Measurements from ENCODE around the gene SPDYE4. TPM values are rescaled to one million over a fixed set of nuclear protein-coding genes. Genes with fewer than 3 reads are reported as not detected.
A peak's percentile ranks its signal among the peaks of the same experiment; 100 is the strongest.

SPDYE4 gene
- polyA plus RNA-seq, 1 experiment: not detected

DNA sequence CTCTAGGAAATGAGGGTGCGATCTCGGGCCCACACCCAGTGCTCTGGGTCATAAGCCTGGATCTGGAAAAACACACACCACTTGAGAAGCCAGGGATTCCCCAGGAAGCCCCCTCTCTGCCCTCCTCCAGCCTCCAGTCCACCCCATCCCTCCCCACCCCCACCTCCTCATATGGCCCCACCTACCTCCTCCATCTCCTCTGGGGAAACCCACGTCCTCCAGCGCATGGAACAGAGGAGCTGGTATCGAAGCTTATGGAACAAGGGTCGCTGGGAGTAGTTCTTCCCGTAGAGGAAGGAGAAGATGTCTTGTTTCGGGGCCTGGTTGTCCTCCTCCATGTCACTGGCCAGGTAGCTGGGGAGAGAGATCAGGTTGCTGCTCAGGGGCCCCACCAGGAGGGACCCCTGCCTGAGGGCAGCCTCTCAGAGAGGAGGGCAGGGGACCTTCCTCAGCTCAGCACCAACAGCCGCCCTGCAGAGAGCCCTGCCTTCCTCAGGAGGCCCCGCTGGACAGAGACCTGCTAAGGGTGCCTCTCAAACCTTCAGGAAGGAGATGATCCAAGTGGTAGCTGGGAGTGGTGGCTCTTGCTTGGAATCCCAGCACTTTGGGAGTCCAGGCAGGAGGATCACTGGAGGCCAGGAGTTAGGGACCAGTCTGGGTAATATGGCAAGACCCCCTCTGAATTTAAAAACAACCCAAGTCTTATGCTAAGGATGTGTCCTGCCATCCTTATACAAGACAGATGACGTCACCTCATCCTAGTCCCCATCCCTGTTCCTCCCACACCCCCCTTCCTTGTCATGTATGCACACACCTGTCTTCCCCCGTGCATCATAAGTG is 5.0 kb downstream of the SPDYE4 start:
- TF ChIP-seq, protein P1, sequence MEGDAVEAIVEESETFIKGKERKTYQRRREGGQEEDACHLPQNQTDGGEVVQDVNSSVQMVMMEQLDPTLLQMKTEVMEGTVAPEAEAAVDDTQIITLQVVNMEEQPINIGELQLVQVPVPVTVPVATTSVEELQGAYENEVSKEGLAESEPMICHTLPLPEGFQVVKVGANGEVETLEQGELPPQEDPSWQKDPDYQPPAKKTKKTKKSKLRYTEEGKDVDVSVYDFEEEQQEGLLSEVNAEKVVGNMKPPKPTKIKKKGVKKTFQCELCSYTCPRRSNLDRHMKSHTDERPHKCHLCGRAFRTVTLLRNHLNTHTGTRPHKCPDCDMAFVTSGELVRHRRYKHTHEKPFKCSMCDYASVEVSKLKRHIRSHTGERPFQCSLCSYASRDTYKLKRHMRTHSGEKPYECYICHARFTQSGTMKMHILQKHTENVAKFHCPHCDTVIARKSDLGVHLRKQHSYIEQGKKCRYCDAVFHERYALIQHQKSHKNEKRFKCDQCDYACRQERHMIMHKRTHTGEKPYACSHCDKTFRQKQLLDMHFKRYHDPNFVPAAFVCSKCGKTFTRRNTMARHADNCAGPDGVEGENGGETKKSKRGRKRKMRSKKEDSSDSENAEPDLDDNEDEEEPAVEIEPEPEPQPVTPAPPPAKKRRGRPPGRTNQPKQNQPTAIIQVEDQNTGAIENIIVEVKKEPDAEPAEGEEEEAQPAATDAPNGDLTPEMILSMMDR (IDR thresholded peaks at IDR 0.05; ENCODE audit: insufficient read depth, low read depth, low read length): no peak
- ChIA-PET CTCF (interaction anchor here (0.5 to 3.2 kb wide), 7 partner anchors 22 to 155 kb away, joined by 3 to 13 read pairs (median 3); no protein-coding TSS in a partner anchor), POLR2A (no interaction called here)
- Histone ChIP-seq H3K4me3 (ENCODE audit: low read depth, low read length) (no peak overlapping the region), H3K36me3 (ENCODE audit: control insufficient read depth, insufficient read depth, low read length) (no peaks in the 10 kb centered on the region), H3K27me3 (ENCODE audit: control insufficient read depth, insufficient read depth, low read length) (peaks cover 3% of the 10 kb centered on the region)
- DNase-seq (ENCODE audit: low read depth): no peak

DNA sequence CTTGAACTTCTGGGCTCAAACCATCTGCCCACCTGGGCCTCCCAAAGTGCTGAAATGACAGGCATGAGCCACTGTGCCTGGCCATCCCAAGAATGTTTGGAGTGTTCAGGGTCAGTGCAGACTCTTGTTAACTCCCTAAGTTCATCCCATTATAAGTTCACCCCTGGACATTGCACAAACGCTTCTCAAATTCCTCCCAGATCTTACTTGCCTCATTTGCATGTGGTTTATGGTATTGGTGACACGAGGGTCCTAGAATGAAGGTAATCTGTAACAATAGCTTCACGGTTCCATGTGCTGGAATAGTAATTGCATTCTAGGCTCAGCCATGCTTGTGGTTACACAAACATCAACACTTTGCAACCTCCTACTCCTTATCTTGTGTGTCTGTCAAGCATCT is 8.7 kb downstream of the SPDYE4 start:
- DNase-seq (ENCODE audit: low read depth): no peak
- POLR2A ChIA-PET: no interaction called here
- Histone ChIP-seq H3K36me3 (ENCODE audit: control insufficient read depth, insufficient read depth, low read length) (no peaks in the 10 kb centered on the region), H3K4me3 (ENCODE audit: low read depth, low read length) (no peak overlapping the region), H3K27me3 (ENCODE audit: control insufficient read depth, insufficient read depth, low read length) (peaks cover 6% of the 10 kb centered on the region)
- CTCF ChIA-PET: no interaction called here
- TF ChIP-seq, protein P1 (IDR thresholded peaks at IDR 0.05; ENCODE audit: insufficient read depth, low read depth, low read length): no peak

DNA sequence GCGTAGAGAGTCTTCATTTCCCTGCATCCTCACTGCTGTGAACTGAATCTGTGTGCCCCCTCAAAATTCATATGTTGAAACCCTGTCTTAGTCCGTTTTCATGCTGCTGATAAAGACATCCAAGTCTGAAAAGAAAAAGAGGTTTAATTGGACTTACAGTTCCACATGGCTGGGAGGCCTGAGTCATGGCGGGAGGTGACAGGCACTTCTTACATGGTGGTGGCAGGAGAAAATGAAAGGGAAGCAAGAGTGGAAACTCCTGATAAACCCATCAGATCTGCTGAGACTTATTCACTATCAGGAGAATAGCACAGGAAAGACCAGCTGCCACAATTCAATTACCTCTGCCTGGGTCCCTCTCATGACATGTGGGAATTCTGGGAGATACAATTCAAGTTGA is 10.6 kb downstream of the SPDYE4 start:
- peaks cover 6% of the 10 kb centered on the region for H3K27me3 ChIP-seq (ENCODE audit: control insufficient read depth, insufficient read depth, low read length)
- POLR2A ChIA-PET: interaction anchor here (0.8 kb wide), 1 partner anchor 146 kb away, joined by 5 read pairs; no protein-coding TSS in a partner anchor
- no peaks in the 10 kb centered on the region for H3K36me3 ChIP-seq (ENCODE audit: control insufficient read depth, insufficient read depth, low read length)
- no peak overlapping the region for H3K4me3 ChIP-seq (ENCODE audit: low read depth, low read length)
- DNase-seq (ENCODE audit: low read depth): no peak
- CTCF ChIA-PET: interaction anchor here (0.6 to 4.0 kb wide), 5 partner anchors 38 to 364 kb away, joined by 3 to 40 read pairs (median 7); no protein-coding TSS in a partner anchor
- TF ChIP-seq, protein P1 (IDR thresholded peaks at IDR 0.05; ENCODE audit: insufficient read depth, low read depth, low read length): no peak

DNA sequence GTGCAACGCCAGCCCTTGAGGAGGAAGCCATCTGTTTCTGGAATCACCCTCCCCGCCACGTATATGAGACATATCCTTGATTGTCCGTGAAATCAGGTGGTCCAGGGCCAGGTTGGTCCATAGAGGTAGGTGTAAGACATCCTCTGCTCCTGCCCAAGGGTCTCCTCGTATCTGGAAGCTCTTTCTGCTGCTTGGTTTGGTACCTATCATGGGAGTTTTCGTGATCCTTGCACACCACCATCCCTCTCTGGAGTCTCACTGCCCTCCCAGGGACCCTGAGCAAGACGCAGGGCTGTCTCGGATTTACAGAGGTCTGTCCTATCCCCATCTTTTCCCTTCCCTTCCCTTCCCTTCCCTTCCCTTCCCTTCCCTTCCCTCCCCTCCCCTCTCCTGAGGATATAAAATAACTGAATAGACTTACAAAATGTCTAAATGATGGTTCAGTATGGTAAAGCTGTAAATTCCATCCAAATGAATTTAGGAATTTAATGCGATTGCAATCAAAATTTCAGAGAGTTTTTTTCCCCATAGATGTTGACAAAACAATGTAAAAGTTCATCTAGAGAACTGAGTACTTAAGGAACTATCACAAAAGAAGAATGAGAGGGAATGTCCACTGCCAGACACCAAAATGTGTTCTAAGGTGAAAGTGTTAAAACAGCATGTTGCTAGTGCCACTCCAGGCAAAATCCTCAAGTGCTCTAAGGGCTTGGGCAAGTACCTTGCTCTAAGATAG is 11.7 kb downstream of the SPDYE4 start:
- peak overlapping the region; percentile 69 for H3K4me3 ChIP-seq (ENCODE audit: low read depth, low read length)
- H3K36me3 ChIP-seq (ENCODE audit: control insufficient read depth, insufficient read depth, low read length): no peaks in the 10 kb centered on the region
- POLR2A ChIA-PET: no interaction called here
- TF ChIP-seq, protein P1 (IDR thresholded peaks at IDR 0.05; ENCODE audit: insufficient read depth, low read depth, low read length): no peak
- CTCF ChIA-PET: interaction anchor here (0.6 to 4.0 kb wide), 48 partner anchors 8 to 772 kb away, joined by 3 to 40 read pairs (median 4); partner anchors contain the start of genes MYH10 and RPL26
- peaks cover 3% of the 10 kb centered on the region for H3K27me3 ChIP-seq (ENCODE audit: control insufficient read depth, insufficient read depth, low read length)
- no peak for DNase-seq (ENCODE audit: low read depth)

Data from BJ (cell line).